NCI-H2081 (cell line): ENCODE data around the gene SBSN.

ENCODE experiments used
- DNase-seq, 2 experiments: peaks; one replicate each; lab custom pipeline; 2025; lab: John Stamatoyannopoulos, UW

SBSN gene

GRCh38 chr19:35528218-35529038 lies at the start of gene SBSN:
Gene SBSN (minus strand): TSS chr19:35528311. CDS start chr19:35528281, 30 bp downstream.
- DNase-seq, result no peak

GRCh38 chr19:35571406-35571965 lies 43.4 kb upstream of the SBSN start:
- no peak for DNase-seq

- no peak for DNase-seq
These were observed 41.2 kb upstream of the SBSN start for GRCh38 chr19:35569281-35569781.

- no peak for DNase-seq
These were observed 38.6 kb upstream of the SBSN start for GRCh38 chr19:35566738-35567137.

- DNase-seq, result no peak
These were observed 37.1 kb upstream of the SBSN start for GRCh38 chr19:35565016-35565856.

GRCh38 chr19:35563207-35563829 lies 35.2 kb upstream of the SBSN start, which contains the start of gene ATP4A:
Gene ATP4A (minus strand): TSS chr19:35563658. CDS start chr19:35563629, 29 bp downstream.
- no peak for DNase-seq

- no peak for DNase-seq
These were observed 34.7 kb upstream of the SBSN start for GRCh38 chr19:35562776-35563175.

- no peak for DNase-seq
These were observed 34.2 kb upstream of the SBSN start for GRCh38 chr19:35562336-35562735.

- DNase-seq, result no peak
These were observed 33.3 kb upstream of the SBSN start for GRCh38 chr19:35561436-35561835.

- DNase-seq, result no peak
These were observed 32.6 kb upstream of the SBSN start for GRCh38 chr19:35560677-35561076.

- DNase-seq, result no peak
These were observed 32.2 kb upstream of the SBSN start for GRCh38 chr19:35560271-35560670.

GRCh38 chr19:35559781-35560180 lies 31.7 kb upstream of the SBSN start:
- no peak for DNase-seq

- DNase-seq, result no peak
These were observed 31.2 kb upstream of the SBSN start for GRCh38 chr19:35559281-35559659.

GRCh38 chr19:35558400-35559280 lies 30.5 kb upstream of the SBSN start:
- no peak for DNase-seq

GRCh38 chr19:35557539-35558399 lies 29.7 kb upstream of the SBSN start:
- peak; percentile 4 to 13 for DNase-seq

- DNase-seq, result no peak
These were observed 28.9 kb upstream of the SBSN start for GRCh38 chr19:35556846-35557538.

GRCh38 chr19:35556025-35556590 lies 28.0 kb upstream of the SBSN start:
- DNase-seq, result no peak

- DNase-seq, result peak in 1 of 2 experiments; percentile 10
These were observed 27.3 kb upstream of the SBSN start for GRCh38 chr19:35555301-35556005.
